ENCODE data around the gene ZSCAN10.
"Not testable (repeated sequence)": the region's sequence is repeated elsewhere in the genome, so short reads cannot be mapped to it uniquely, and the experiment has no call there.

ZSCAN10 gene

DNA sequence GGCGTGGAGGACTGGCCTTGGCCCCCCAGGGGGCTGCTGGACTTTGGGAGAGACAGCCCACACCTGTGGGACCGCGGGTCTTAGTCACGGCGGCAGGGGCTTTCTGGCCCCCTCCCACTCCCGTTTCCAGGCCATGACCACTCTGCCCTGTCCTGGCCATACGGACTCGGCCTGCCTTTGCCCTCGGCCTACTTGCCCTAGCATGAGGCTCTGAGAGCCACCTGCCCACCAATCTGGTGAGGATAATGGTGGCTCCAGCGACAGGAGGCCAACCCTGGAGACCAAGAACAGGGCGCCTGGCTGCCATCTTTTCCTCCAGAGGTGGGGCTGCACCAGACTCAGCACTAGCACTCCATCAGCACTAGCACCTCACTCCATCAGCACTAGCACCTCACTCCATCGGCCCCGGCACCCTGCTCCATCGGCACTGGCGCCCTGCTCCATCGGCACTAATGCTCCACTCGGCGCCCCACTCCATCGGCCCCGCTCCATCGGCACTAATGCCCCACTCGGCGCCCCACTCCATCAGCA lies 42.8 kb upstream of the ZSCAN10 start:
- DNase-seq (ENCODE audit: low read depth in 1 of 2, low spot score in 1 of 2), result no peak
- no peak for TF ChIP-seq JUND (IDR thresholded peaks at IDR 0.05; ENCODE audit: low read depth)
- in situ Hi-C loops (cut with HindIII; ENCODE audit: low pct_unique_long_range_greater_than_20kb, low sequenced_read_pairs), result no loop called here

DNA sequence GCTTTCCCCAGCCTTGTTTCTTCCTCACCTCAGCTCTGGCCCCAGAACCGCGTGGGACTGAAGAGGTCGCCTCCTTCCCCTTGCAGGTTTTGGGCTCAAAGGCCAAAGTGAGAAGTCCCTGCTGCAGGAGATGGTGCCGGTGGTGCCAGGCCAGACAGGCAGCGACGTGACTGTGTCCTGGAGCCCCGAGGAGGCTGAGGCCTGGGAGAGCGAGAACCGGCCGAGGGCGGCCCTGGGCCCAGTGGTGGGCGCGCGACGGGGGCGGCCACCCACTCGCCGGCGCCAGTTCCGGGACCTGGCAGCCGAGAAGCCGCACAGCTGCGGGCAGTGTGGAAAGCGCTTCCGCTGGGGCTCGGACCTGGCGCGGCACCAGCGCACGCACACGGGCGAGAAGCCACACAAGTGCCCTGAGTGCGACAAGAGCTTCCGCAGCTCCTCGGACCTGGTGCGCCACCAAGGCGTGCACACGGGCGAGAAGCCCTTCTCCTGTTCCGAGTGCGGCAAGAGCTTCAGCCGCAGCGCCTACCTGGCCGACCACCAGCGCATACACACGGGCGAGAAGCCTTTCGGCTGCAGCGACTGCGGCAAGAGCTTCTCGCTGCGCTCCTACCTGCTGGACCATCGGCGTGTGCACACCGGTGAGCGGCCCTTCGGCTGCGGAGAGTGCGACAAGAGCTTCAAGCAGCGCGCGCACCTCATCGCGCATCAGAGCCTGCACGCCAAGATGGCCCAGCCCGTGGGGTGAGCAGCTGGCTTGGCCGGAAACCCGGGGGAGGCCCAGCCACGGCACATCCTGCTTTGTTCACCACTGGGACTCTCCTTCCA lies 41.7 kb upstream of the ZSCAN10 start:
- in situ Hi-C loops (cut with HindIII; ENCODE audit: low pct_unique_long_range_greater_than_20kb, low sequenced_read_pairs), result no loop called here
- no peak for DNase-seq (ENCODE audit: low read depth in 1 of 2, low spot score in 1 of 2)
- no peak for TF ChIP-seq JUND (IDR thresholded peaks at IDR 0.05; ENCODE audit: low read depth)

DNA sequence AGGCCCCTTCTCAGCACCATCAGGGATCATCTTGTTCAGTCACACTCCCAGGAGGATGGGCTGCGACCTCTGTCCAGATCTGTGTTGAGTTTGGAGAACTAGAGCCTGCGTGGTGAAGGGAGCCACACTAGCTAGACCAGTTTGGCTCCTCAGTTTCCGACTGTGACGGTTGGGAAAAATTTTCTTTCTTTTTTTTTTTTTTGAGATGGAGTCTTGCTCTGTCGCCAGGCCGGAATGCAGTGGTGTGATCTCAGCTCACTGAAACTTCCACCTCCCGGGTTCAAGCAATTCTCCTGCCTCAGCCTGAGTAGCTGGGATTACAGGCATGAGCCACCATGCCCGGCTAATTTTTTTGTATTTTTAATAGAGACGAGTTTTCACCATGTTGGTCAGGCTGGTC lies 40.5 kb upstream of the ZSCAN10 start:
- in situ Hi-C loops (cut with HindIII; ENCODE audit: low pct_unique_long_range_greater_than_20kb, low sequenced_read_pairs), result not testable (repeated sequence)

DNA sequence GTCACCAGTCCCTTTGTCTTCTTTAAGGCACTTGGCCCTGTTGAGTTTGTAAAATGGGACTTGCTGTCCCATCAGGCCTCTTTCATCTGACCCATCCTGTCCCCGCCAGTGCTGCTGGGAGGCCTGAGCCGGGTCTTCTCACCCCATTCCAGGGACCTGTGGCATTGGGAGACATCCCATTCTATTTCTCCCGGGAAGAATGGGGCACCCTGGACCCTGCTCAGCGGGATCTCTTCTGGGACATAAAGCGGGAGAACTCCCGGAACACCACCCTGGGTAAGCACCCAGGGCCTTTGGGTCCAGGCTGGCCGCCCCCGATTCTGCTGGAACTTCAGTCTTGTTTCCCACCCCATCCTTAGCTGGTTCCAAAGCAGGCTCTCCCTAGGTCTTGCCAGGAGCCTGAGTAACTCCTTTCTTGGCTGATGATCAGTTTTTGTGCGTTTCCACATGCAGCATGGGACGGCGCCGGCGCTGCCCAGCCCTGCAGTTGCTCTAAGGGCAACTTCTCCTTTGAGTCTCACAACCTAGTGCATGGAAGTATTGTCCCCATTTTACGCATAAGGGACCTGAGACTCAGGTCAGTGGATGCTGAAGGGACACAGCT lies 39.8 kb upstream of the ZSCAN10 start:
- in situ Hi-C loops (cut with HindIII; ENCODE audit: low pct_unique_long_range_greater_than_20kb, low sequenced_read_pairs), result no loop called here
- TF ChIP-seq JUND (IDR thresholded peaks at IDR 0.05; ENCODE audit: low read depth), result no peak
- DNase-seq (ENCODE audit: low read depth in 1 of 2, low spot score in 1 of 2), result no peak

More for the DNA sequence above, 40.5 kb upstream of the ZSCAN10 start:
- DNase-seq (ENCODE audit: low read depth in 1 of 2, low spot score in 1 of 2), result not testable (repeated sequence)

DNA sequence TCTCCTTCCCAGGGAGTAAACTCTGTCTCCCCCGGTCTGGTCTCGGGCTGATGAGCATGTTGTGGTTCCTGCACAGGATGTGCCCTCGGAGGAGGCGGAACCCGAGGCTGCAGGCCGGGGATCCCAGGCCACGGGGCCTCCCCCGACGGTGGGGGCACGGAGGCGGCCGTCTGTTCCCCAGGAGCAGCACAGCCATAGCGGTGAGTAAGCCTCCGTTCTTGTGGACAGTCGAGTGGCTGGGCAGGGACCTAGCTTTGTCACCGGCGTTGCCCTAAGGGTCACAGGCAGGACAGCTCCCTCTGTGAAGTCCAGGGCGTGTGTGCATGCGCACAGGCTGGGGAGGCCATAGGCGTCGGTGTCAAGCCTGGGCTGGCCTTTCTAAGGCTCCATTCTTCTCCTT lies 39.2 kb upstream of the ZSCAN10 start:
- DNase-seq (ENCODE audit: low read depth in 1 of 2, low spot score in 1 of 2), result no peak
- in situ Hi-C loops (cut with HindIII; ENCODE audit: low pct_unique_long_range_greater_than_20kb, low sequenced_read_pairs), result no loop called here
- TF ChIP-seq JUND (IDR thresholded peaks at IDR 0.05; ENCODE audit: low read depth), result no peak

DNA sequence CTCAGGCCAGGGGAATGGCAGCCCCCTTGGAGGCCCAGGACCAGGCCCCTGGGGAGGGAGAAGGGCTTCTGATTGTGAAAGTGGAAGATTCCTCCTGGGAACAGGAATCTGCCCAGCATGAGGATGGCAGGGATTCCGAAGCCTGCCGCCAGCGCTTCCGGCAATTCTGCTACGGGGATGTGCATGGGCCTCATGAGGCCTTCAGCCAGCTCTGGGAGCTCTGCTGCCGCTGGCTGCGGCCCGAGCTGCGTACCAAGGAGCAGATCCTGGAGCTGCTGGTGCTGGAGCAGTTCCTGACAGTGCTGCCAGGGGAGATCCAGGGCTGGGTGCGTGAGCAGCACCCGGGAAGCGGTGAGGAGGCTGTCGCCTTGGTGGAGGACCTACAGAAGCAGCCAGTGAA lies 38.2 kb upstream of the ZSCAN10 start:
- no peak for DNase-seq (ENCODE audit: low read depth in 1 of 2, low spot score in 1 of 2)
- no peak for TF ChIP-seq JUND (IDR thresholded peaks at IDR 0.05; ENCODE audit: low read depth)
- in situ Hi-C loops (cut with HindIII; ENCODE audit: low pct_unique_long_range_greater_than_20kb, low sequenced_read_pairs), result no loop called here

DNA sequence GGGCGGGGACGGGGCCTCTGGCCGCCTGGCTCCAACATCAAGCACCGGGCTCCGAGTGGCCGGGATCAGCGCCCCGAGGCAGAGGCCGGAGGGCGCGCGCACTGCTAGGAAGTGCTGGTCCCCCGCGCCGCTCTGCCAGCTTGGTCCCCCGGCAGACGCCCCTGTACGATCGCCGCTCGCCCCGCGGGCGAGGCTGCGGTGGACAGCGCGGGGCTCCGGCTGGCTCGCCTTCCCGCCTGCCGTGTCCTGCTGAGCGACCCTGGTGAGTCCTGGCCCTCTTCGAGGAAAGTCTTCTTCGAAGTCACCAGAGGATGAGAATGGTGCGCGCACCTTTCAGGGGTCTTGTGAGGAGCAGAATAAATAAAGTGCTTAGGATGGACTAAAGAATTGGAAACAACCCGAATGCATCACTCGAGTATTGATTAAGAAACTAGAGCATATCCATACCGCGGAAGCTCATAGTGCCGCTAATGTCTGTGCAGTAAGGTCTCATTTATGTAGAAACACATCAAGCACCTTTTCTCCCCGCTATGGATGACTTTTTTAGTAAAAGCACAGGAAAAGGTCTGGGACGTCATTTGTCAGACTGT lies 36.1 kb upstream of the ZSCAN10 start:
- TF ChIP-seq JUND (IDR thresholded peaks at IDR 0.05; ENCODE audit: low read depth), result no peak
- in situ Hi-C loops (cut with HindIII; ENCODE audit: low pct_unique_long_range_greater_than_20kb, low sequenced_read_pairs), result no loop called here
- no peak for DNase-seq (ENCODE audit: low read depth in 1 of 2, low spot score in 1 of 2)

DNA sequence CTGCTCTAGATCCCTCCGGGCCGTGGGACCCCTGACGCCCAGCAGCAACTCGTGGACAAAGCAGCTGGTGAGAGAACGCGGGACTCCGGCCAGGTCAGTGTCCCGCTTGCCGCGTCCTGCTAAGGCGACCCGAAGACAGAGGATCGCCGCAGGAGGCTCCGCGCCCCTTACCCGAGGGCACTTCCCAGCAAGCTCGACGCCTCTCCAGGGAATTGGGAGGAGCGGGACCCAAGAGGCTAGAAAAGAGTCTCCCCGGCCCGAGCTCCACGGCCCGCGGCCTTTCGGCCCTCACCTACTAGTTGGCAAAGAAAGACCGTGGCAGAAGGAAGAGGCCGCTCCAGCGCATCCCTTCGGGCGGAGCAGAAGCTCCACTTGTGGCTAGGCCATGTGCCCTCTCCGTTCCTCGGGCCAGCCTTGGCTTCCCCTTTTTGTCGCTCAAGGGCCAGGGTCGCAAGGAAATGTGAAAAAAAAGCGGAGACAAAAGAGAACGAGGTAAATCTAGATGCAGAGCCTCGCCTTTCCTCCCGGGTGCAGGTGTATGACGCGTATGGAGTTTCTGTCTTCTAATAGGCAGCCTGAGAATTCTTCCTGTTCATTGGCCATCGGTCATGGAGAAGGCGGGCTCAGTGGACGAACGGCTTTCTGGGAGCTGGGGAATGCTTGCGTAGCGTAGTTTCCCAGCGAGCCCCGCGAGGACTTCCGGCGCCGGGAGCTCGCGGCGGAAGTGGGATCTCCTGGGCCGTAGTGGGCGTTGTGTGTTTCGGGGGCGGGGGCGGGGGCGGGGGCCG lies 35.4 kb upstream of the ZSCAN10 start, which contains the start of gene ZNF213:
Gene ZNF213 (plus strand): TSS at position 692 of the 788 bp plus-strand sequence. CDS start 2,252 bp downstream, outside the sequence.
- no peak for TF ChIP-seq JUND (IDR thresholded peaks at IDR 0.05; ENCODE audit: low read depth)
- in situ Hi-C loops (cut with HindIII; ENCODE audit: low pct_unique_long_range_greater_than_20kb, low sequenced_read_pairs), result no loop called here
- DNase-seq (ENCODE audit: low read depth in 1 of 2, low spot score in 1 of 2), result peak; percentile 91 to 99

DNA sequence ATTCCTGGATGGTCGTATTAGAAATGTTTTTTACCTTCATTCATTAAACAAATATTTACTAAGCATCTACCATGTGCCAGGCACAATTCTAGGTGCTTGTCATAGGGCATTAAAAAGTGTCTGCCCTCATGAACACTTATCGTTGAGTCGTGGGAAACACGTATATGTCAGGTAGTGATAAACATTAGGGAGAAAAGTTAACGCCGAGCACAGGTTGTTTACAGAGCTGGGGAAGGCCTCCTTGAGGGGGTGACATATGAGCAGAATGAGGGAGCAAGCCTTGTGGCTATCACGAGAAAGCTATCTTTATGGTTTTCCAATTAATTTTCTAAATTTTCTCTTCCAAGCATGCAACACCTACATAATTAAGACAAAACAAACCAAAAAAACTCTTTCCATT lies 34.8 kb upstream of the ZSCAN10 start:
- TF ChIP-seq JUND (IDR thresholded peaks at IDR 0.05; ENCODE audit: low read depth), result no peak
- no peak for DNase-seq (ENCODE audit: low read depth in 1 of 2, low spot score in 1 of 2)
- in situ Hi-C loops (cut with HindIII; ENCODE audit: low pct_unique_long_range_greater_than_20kb, low sequenced_read_pairs), result no loop called here

DNA sequence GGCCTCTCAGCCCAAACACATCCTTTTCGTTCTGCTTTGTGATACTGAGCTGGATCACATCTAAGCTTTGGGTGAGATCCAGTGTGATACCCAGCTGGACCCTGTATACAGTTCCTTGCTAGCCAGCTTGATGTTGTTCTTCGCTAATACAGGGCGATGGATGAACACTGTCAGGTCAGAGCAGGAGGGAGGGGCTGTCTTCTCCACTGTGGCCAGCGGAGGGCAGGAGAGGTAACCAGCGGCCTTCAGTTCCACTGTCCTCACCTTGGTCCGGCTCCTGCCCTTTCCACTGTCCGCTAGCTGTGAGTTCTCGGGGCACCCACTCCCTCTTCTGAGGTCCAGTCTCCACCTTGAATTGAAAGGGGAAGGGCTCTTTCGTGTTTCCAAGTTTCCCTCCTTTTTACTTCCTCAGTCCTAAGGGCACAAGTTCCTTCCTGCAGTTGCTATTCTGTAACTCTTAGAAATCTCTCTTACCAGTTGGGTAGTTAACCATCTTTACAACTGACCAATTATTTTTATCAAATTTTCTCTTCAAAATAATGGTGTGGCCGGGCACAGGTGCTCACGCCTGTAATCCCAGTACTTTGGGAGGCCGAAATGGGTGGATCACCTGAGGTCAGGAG lies 32.8 kb upstream of the ZSCAN10 start:
- no peak for TF ChIP-seq JUND (IDR thresholded peaks at IDR 0.05; ENCODE audit: low read depth)
- peak in 1 of 2 experiments; percentile 70 for DNase-seq (ENCODE audit: low read depth in 1 of 2, low spot score in 1 of 2)
- in situ Hi-C loops (cut with HindIII; ENCODE audit: low pct_unique_long_range_greater_than_20kb, low sequenced_read_pairs), result no loop called here

DNA sequence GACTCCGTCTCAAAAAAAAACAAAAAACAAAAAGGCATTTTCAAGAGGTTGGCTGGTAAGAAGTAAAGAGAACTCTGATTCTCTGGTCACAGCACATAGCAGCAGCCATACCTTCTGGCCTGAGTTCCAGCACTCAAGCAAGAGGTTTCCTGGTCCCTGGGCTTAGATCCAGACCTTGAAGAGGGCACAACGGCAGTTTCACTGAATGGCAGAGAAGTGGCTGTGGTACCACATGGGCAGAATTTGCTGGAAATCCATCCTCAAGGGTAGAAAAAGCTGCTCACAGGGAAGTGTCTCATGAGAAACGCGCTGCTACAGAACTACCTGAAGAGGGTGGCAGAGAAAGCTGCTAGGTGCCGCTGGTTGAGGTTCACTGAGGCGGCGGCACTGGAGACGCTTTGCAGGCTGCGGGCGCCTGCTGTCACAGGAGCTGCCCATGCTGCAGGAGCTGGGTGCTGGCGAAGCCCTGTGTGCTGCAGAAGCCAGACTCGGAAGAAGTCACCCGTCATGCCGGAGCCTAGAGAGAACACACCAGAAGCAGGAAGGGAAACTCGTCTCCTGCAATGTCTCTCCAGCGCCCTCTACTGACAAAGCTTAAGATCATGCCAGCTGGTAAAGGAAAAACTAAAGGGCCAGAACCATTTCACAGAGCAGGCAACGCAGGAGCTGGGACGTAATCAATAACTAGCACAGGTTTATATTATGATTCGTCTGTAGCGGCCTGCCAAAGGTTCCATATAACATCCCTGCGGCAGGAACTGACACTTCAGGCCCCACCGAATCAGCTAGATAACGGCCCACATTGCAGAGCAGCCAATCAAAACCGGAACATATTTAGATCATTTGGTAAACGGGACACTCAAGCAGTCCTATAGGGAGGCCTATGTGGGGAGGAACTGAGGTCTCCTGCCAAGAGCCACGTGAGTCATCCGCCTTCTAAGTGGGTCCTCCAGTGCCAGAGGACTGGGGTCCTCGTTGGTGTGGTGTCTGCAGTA lies 30.3 kb upstream of the ZSCAN10 start:
- peak in 1 of 2 experiments; percentile 91 for DNase-seq (ENCODE audit: low read depth in 1 of 2, low spot score in 1 of 2)
- in situ Hi-C loops (cut with HindIII; ENCODE audit: low pct_unique_long_range_greater_than_20kb, low sequenced_read_pairs), result no loop called here
- TF ChIP-seq JUND (IDR thresholded peaks at IDR 0.05; ENCODE audit: low read depth), result no peak

All from T47D (cell line).